Activated T-cell treated with anti-CD3 and anti-CD28 coated beads, Interleukin-2, amount 50 U/mL, for 24 hours (primary cell): Measurements from ENCODE around the gene RAD21L1.
A peak's percentile ranks its signal among the peaks of the same experiment; 100 is the strongest.

Source experiments
- DNase-seq: peaks from one replicate; pipeline ENCODE4 v3.0.0-alpha.2; 2020
- H3K27ac Mint-ChIP-seq: 2 replicates; pipeline ENCODE4 v1.8.0; 2020; ENCODE audit warnings: mild to moderate bottlenecking, mixed read lengths
- H3K27me3 Mint-ChIP-seq: 2 replicates; pipeline ENCODE4 v1.8.0; 2020; ENCODE audit warnings: mixed read lengths
- H3K36me3 Mint-ChIP-seq: 2 replicates; pipeline ENCODE4 v1.8.0; 2020; ENCODE audit warnings: low read depth, mixed read lengths
- H3K4me1 Mint-ChIP-seq: 2 replicates; pipeline ENCODE4 v1.8.0; 2020; ENCODE audit warnings: low read depth, mixed read lengths
- H3K4me3 Mint-ChIP-seq: 2 replicates; pipeline ENCODE4 v1.8.0; 2020; ENCODE audit warnings: mild to moderate bottlenecking, moderate library complexity, mixed read lengths
- H3K9me3 Mint-ChIP-seq: 2 replicates; pipeline ENCODE4 v1.8.0; 2020; ENCODE audit warnings: mixed read lengths

The RAD21L1 gene

GRCh38 chr20:1225783-1226654 lies at the start of gene RAD21L1:
Gene RAD21L1, plus strand, starts transcription at chr20:1226044. Its CDS starts 2,410 bp downstream, at chr20:1228454.
- Mint-ChIP-seq H3K4me1 (peaks cover 15% of the 10 kb centered on the region), H3K27me3 (peaks cover 24% of the 10 kb centered on the region), H3K4me3 (peak within 1 kb of the TSS; percentile 79), H3K36me3 (no peaks in the 10 kb centered on the region), H3K27ac (peak within 1 kb of the TSS; percentile 37), H3K9me3 (peaks cover 6% of the 10 kb centered on the region)
- DNase-seq = peak; percentile 83

GRCh38 chr20:1177680-1178079 lies 48.2 kb upstream of the RAD21L1 start:
- Mint-ChIP-seq H3K27me3 (peaks cover 5% of the 10 kb centered on the region), H3K27ac (no peak overlapping the region), H3K4me1 (no peaks in the 10 kb centered on the region), H3K9me3 (no peaks in the 10 kb centered on the region), H3K36me3 (peaks cover 48% of the 10 kb centered on the region), H3K4me3 (no peak overlapping the region)
- DNase-seq = no peak

GRCh38 chr20:1178103-1178502 lies 47.7 kb upstream of the RAD21L1 start:
- Mint-ChIP-seq H3K27me3 (peaks cover 5% of the 10 kb centered on the region), H3K4me1 (no peaks in the 10 kb centered on the region), H3K9me3 (no peaks in the 10 kb centered on the region), H3K27ac (no peak overlapping the region), H3K4me3 (no peak overlapping the region), H3K36me3 (peaks cover 44% of the 10 kb centered on the region)
- no peak for DNase-seq

- H3K27me3 Mint-ChIP-seq = peaks cover 10% of the 10 kb centered on the region
Measured at GRCh38 chr20:1178623-1179022, 47.2 kb upstream of the RAD21L1 start.

GRCh38 chr20:1180949-1181348 lies 44.9 kb upstream of the RAD21L1 start:
- peaks cover 24% of the 10 kb centered on the region for H3K36me3 Mint-ChIP-seq
- no peak for DNase-seq
- H3K9me3 Mint-ChIP-seq = no peaks in the 10 kb centered on the region
- peaks cover 7% of the 10 kb centered on the region for H3K4me1 Mint-ChIP-seq
- H3K4me3 Mint-ChIP-seq = no peak overlapping the region
- H3K27me3 Mint-ChIP-seq = peaks cover 23% of the 10 kb centered on the region
- no peak overlapping the region for H3K27ac Mint-ChIP-seq

More at GRCh38 chr20:1178623-1179022, 47.2 kb upstream of the RAD21L1 start:
- Mint-ChIP-seq H3K4me1 (no peaks in the 10 kb centered on the region), H3K4me3 (no peak overlapping the region), H3K9me3 (no peaks in the 10 kb centered on the region), H3K27ac (no peak overlapping the region), H3K36me3 (peaks cover 39% of the 10 kb centered on the region)
- no peak for DNase-seq

- H3K4me3 Mint-ChIP-seq = no peak overlapping the region
- peaks cover 12% of the 10 kb centered on the region for H3K36me3 Mint-ChIP-seq
- H3K27me3 Mint-ChIP-seq = peaks cover 29% of the 10 kb centered on the region
- no peak for DNase-seq
- peaks cover 8% of the 10 kb centered on the region for H3K4me1 Mint-ChIP-seq
- no peaks in the 10 kb centered on the region for H3K9me3 Mint-ChIP-seq
- no peak overlapping the region for H3K27ac Mint-ChIP-seq
Measured at GRCh38 chr20:1182106-1182505, 43.7 kb upstream of the RAD21L1 start.

- Mint-ChIP-seq H3K27ac (no peak overlapping the region), H3K4me3 (no peak overlapping the region), H3K4me1 (peaks cover 8% of the 10 kb centered on the region), H3K36me3 (peaks cover 9% of the 10 kb centered on the region), H3K27me3 (peaks cover 29% of the 10 kb centered on the region), H3K9me3 (no peaks in the 10 kb centered on the region)
- no peak for DNase-seq
Measured at GRCh38 chr20:1183153-1183552, 42.7 kb upstream of the RAD21L1 start.

GRCh38 chr20:1184260-1184637 lies 41.6 kb upstream of the RAD21L1 start:
- Mint-ChIP-seq H3K27me3 (peaks cover 29% of the 10 kb centered on the region), H3K27ac (peak overlapping the region; percentile 39), H3K9me3 (no peaks in the 10 kb centered on the region), H3K36me3 (peaks cover 9% of the 10 kb centered on the region), H3K4me3 (peak overlapping the region; percentile 67), H3K4me1 (peaks cover 8% of the 10 kb centered on the region)
- no peak for DNase-seq

- no peak for DNase-seq
- Mint-ChIP-seq H3K4me1 (peaks cover 8% of the 10 kb centered on the region), H3K36me3 (peaks cover 6% of the 10 kb centered on the region), H3K4me3 (peak within 1 kb of the TSS; percentile 67), H3K9me3 (no peaks in the 10 kb centered on the region), H3K27me3 (peaks cover 29% of the 10 kb centered on the region), H3K27ac (peak within 1 kb of the TSS; percentile 39)
Measured at GRCh38 chr20:1184638-1185315, 41.1 kb upstream of the RAD21L1 start, which contains the start of gene TMEM74B. Gene TMEM74B, minus strand, starts transcription at chr20:1184981. Its CDS starts 1,180 bp downstream, at chr20:1183801.

GRCh38 chr20:1185316-1185741 lies 40.5 kb upstream of the RAD21L1 start:
- Mint-ChIP-seq H3K36me3 (peaks cover 3% of the 10 kb centered on the region), H3K27ac (no peak overlapping the region), H3K27me3 (peaks cover 29% of the 10 kb centered on the region), H3K4me3 (no peak overlapping the region), H3K4me1 (peaks cover 8% of the 10 kb centered on the region), H3K9me3 (no peaks in the 10 kb centered on the region)
- peak; percentile 41 for DNase-seq

- H3K36me3 Mint-ChIP-seq = peaks cover 2% of the 10 kb centered on the region
- DNase-seq = peak; percentile 56
- H3K27ac Mint-ChIP-seq = no peak overlapping the region
- peak overlapping the region; percentile 34 for H3K4me3 Mint-ChIP-seq
- no peaks in the 10 kb centered on the region for H3K9me3 Mint-ChIP-seq
- H3K27me3 Mint-ChIP-seq = peaks cover 32% of the 10 kb centered on the region
- H3K4me1 Mint-ChIP-seq = peaks cover 8% of the 10 kb centered on the region
Measured at GRCh38 chr20:1185790-1186334, 40.0 kb upstream of the RAD21L1 start.

GRCh38 chr20:1186367-1186991 lies 39.4 kb upstream of the RAD21L1 start:
- Mint-ChIP-seq H3K27ac (no peak overlapping the region), H3K4me1 (peaks cover 8% of the 10 kb centered on the region), H3K4me3 (no peak overlapping the region), H3K36me3 (no peaks in the 10 kb centered on the region), H3K9me3 (no peaks in the 10 kb centered on the region), H3K27me3 (peaks cover 33% of the 10 kb centered on the region)
- DNase-seq = no peak

- H3K9me3 Mint-ChIP-seq = no peaks in the 10 kb centered on the region
- H3K4me3 Mint-ChIP-seq = no peak overlapping the region
- no peak overlapping the region for H3K27ac Mint-ChIP-seq
- DNase-seq = no peak
- H3K27me3 Mint-ChIP-seq = peaks cover 28% of the 10 kb centered on the region
- H3K36me3 Mint-ChIP-seq = no peaks in the 10 kb centered on the region
- peaks cover 8% of the 10 kb centered on the region for H3K4me1 Mint-ChIP-seq
Measured at GRCh38 chr20:1187605-1188171, 38.2 kb upstream of the RAD21L1 start.

GRCh38 chr20:1188347-1188746 lies 37.5 kb upstream of the RAD21L1 start:
- Mint-ChIP-seq H3K4me1 (peaks cover 8% of the 10 kb centered on the region), H3K9me3 (no peaks in the 10 kb centered on the region), H3K36me3 (no peaks in the 10 kb centered on the region), H3K27me3 (peaks cover 26% of the 10 kb centered on the region), H3K4me3 (no peak overlapping the region), H3K27ac (no peak overlapping the region)
- DNase-seq = no peak
